Activated T-cell treated with anti-CD3 and anti-CD28 coated beads, Interleukin-2, amount 50 U/mL, for 72 hours (primary cell): ENCODE data around the gene LPO. TPM values are rescaled to one million over a fixed set of nuclear protein-coding genes. Genes with fewer than 3 reads are reported as not detected.

Experiments used
- ATAC-seq, 2 donors: fragments of 150-1000 bp; cut with Tn5 transposase; replicated peaks in 1 of 2; 2 replicates each; pipeline ENCODE4 v1.10.0; 2021; ENCODE audit warnings: moderate library complexity in 2 of 2, mild to moderate bottlenecking in 1 of 2
- DNase-seq, 2 donors: peaks; one replicate each; pipeline ENCODE4 v3.0.0; 2021 to 2022; ENCODE audit warnings: mixed read lengths in 1 of 2
- H3K27ac Mint-ChIP-seq: one replicate; pipeline ENCODE4 v1.8.0; 2022; ENCODE audit warnings: mild to moderate bottlenecking, moderate library complexity, mixed read lengths
- H3K27me3 Mint-ChIP-seq: one replicate; pipeline ENCODE4 v1.8.0; 2022; ENCODE audit warnings: low read depth, mixed read lengths
- H3K36me3 Mint-ChIP-seq, 2 donors: one replicate each; pipeline ENCODE4 v1.8.0; 2022; ENCODE audit warnings: mixed read lengths in 2 of 2, mild to moderate bottlenecking in 1 of 2; ENCODE audit not compliant: insufficient read depth in 2 of 2
- H3K4me1 Mint-ChIP-seq: one replicate; pipeline ENCODE4 v1.8.0; 2022; ENCODE audit warnings: low read depth, mixed read lengths
- H3K4me3 Mint-ChIP-seq, 2 donors: one replicate each; pipeline ENCODE4 v1.8.0; 2022; ENCODE audit warnings: mild to moderate bottlenecking in 2 of 2, mixed read lengths in 2 of 2, moderate library complexity in 2 of 2
- H3K9me3 Mint-ChIP-seq, 2 donors: one replicate each; pipeline ENCODE4 v1.8.0; 2022; ENCODE audit warnings: mixed read lengths in 2 of 2
- total RNA-seq, 2 donors: library from RNA; stranded (reverse); gene quantifications; one replicate each; pipeline ENCODE4 v1.2.3, GENCODE V29; 2022

The LPO gene
- total RNA-seq = under 1 TPM; 0.12 to 0.31 TPM

GRCh38 chr17:58238147-58238634 lies at the start of gene LPO:
LPO (plus strand) TSS chr17:58238584; CDS start chr17:58242980, 4,396 bp downstream.
- no peak within 1 kb of the TSS for H3K27ac Mint-ChIP-seq
- DNase-seq = no peak
- ATAC-seq = no peak
- H3K9me3 Mint-ChIP-seq = no peaks in the 10 kb centered on the region
- H3K27me3 Mint-ChIP-seq = peaks cover 76% of the 10 kb centered on the region
- no peak within 1 kb of the TSS for H3K4me3 Mint-ChIP-seq
- no peaks in the 10 kb centered on the region for H3K36me3 Mint-ChIP-seq
- H3K4me1 Mint-ChIP-seq = peaks cover 17% of the 10 kb centered on the region

DNA sequence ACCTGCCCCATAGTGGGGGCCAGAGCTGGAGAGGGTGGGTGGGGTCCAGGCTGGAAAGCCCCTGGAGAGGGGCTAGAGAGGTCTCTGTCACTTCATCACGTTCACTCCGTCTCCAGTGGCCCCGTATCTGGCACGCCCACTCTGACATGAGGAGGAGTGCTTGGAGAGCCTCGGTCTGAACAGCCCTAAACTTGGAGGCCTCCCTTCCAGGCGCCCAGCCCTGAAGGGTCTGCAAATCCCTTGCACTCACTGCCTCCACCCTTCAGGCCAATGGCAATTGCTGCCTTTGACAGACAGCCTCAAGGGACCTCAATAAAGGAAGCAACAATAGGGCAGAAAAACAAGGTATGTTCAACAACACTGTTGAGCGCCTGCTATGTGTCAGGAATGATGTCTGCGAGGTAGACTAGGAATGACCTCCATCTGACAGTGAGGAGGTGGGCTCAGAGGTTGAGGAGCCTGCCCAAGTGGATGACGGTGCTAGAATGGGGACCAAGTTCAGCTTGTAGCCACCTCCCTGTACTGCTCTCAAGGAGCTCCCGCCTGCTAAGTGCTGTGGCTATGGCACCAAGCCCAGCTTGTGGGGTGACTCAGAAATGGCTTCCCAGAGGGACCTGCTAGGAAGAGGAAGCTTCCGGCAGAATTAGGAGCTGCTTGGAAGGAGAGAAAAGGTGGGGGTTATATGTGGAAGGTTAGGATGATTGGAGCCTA lies 48.8 kb upstream of the LPO start:
- Mint-ChIP-seq H3K9me3 (no peaks in the 10 kb centered on the region), H3K36me3 (no peaks in the 10 kb centered on the region), H3K4me1 (no peaks in the 10 kb centered on the region), H3K4me3 (no peak overlapping the region), H3K27me3 (peaks cover 12% of the 10 kb centered on the region), H3K27ac (no peak overlapping the region)
- no peak for DNase-seq
- no peak for ATAC-seq

DNA sequence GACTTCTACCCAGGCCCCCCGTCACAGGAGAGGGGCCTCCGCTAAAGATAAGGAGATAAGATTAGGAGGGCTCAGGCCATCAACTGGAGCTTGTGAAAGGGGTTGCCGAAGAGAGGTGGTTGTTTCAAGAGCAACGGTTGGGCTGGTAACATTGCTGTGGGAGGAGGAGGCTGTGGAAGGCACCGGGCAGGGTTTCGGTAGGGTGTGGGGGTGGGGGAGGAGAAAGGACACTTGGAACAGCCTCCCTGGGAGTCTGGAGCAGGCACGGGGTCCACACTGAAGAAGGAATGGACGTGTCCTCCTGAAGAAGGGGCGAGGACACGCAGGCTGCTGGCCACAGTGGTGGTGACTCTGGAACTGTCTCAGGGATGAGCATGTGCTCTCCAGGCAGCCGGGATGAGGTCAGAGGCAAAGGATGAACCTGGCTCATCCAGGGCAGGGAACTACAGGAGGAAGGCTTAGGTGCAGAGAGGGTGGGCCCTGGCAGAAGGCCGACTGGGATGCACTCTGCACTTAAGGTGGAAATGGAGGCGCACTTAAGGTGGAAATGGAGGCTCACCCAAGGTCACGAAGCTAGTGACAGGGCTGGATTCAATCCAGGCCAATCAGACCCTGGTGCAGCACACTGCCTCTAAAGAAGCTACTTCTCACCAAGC lies 47.0 kb upstream of the LPO start:
- H3K4me3 Mint-ChIP-seq = no peak overlapping the region
- no peaks in the 10 kb centered on the region for H3K4me1 Mint-ChIP-seq
- no peak for ATAC-seq
- H3K36me3 Mint-ChIP-seq = no peaks in the 10 kb centered on the region
- peaks cover 12% of the 10 kb centered on the region for H3K27me3 Mint-ChIP-seq
- no peaks in the 10 kb centered on the region for H3K9me3 Mint-ChIP-seq
- no peak for DNase-seq
- no peak overlapping the region for H3K27ac Mint-ChIP-seq

DNA sequence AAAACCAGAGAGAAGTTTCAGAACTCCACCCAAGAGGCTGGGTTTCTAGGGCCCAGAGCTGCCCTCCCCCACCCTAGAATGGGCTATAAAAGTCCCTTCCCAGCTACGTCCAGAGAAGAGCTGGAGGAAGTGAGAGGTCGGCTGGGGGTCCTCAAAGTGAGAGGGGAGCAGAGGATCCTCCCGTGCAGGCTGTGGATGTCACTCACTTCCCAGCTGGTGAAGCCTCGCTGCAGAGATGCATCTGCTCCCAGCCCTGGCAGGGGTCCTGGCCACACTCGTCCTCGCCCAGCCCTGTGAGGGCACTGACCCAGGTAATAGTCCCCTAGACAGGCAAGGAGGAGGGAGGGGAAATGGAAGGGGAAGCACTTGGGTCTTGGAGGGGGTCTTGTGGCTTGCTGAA lies 45.8 kb upstream of the LPO start, which contains the start of gene EPX:
Gene EPX (plus strand): TSS at position 115 of the 400 bp plus-strand sequence. CDS start 121 bp downstream, at position 236.
- Mint-ChIP-seq H3K27ac (no peak within 1 kb of the TSS), H3K36me3 (no peaks in the 10 kb centered on the region), H3K9me3 (no peaks in the 10 kb centered on the region), H3K4me3 (no peak within 1 kb of the TSS), H3K27me3 (peaks cover 12% of the 10 kb centered on the region), H3K4me1 (no peaks in the 10 kb centered on the region)
- ATAC-seq (no peak), DNase-seq (no peak)

- DNase-seq = no peak
- Mint-ChIP-seq H3K4me1 (no peaks in the 10 kb centered on the region), H3K9me3 (no peaks in the 10 kb centered on the region), H3K27me3 (peaks cover 22% of the 10 kb centered on the region), H3K4me3 (no peak overlapping the region), H3K36me3 (no peaks in the 10 kb centered on the region), H3K27ac (no peak overlapping the region)
- no peak for ATAC-seq
Observed at GRCh38 chr17:58193641-58194255, 44.6 kb upstream of the LPO start.

- peak overlapping the region; percentile 38 for H3K27ac Mint-ChIP-seq
- no peaks in the 10 kb centered on the region for H3K36me3 Mint-ChIP-seq
- DNase-seq (no peak), ATAC-seq (no peak)
- peaks cover 18% of the 10 kb centered on the region for H3K27me3 Mint-ChIP-seq
- H3K4me1 Mint-ChIP-seq = no peaks in the 10 kb centered on the region
- H3K4me3 Mint-ChIP-seq = no peak overlapping the region
- no peaks in the 10 kb centered on the region for H3K9me3 Mint-ChIP-seq
Observed at GRCh38 chr17:58195518-58196123, 42.8 kb upstream of the LPO start.

- Mint-ChIP-seq H3K4me1 (no peaks in the 10 kb centered on the region), H3K27me3 (peaks cover 10% of the 10 kb centered on the region), H3K9me3 (no peaks in the 10 kb centered on the region), H3K36me3 (no peaks in the 10 kb centered on the region), H3K4me3 (no peak overlapping the region), H3K27ac (no peak overlapping the region)
- no peak for DNase-seq
- no peak for ATAC-seq
Observed at GRCh38 chr17:58196610-58197009, 41.8 kb upstream of the LPO start.

DNA sequence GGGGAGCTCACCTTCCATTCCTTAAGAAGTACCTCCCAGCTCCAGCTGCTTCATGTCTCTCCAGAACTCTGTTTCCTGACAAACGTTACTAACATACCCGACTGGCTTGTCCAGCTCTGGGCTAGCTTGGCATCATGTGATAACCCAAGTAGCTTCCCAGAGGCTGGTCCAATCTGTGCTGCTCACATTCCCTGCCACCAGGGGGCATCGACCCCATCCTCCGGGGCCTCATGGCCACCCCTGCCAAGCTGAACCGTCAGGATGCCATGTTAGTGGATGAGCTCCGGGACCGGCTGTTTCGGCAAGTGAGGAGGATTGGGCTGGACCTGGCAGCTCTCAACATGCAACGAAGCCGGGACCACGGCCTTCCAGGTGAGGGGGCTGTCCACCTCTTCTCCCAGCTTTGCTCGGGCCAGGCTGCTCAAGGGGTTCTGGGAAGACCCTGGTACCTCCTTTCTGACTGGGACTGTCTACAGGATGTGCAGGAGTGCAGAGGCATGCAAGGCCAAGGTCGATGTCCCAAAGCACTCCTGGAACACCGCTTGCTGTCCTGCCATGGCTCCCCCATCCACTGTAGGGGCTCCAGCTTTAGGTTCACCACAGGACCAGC lies 38.3 kb upstream of the LPO start:
- no peak overlapping the region for H3K27ac Mint-ChIP-seq
- ATAC-seq = peak; percentile 73 to 79
- no peaks in the 10 kb centered on the region for H3K36me3 Mint-ChIP-seq
- peaks cover 10% of the 10 kb centered on the region for H3K27me3 Mint-ChIP-seq
- H3K4me1 Mint-ChIP-seq = no peaks in the 10 kb centered on the region
- H3K9me3 Mint-ChIP-seq = no peaks in the 10 kb centered on the region
- peak; percentile 59 to 68 for DNase-seq
- no peak overlapping the region for H3K4me3 Mint-ChIP-seq

GRCh38 chr17:58202859-58203258 lies 35.5 kb upstream of the LPO start:
- Mint-ChIP-seq H3K27me3 (peaks cover 9% of the 10 kb centered on the region), H3K27ac (no peak overlapping the region), H3K9me3 (no peaks in the 10 kb centered on the region), H3K4me1 (no peaks in the 10 kb centered on the region), H3K36me3 (no peaks in the 10 kb centered on the region), H3K4me3 (no peak overlapping the region)
- ATAC-seq = no peak
- no peak for DNase-seq

DNA sequence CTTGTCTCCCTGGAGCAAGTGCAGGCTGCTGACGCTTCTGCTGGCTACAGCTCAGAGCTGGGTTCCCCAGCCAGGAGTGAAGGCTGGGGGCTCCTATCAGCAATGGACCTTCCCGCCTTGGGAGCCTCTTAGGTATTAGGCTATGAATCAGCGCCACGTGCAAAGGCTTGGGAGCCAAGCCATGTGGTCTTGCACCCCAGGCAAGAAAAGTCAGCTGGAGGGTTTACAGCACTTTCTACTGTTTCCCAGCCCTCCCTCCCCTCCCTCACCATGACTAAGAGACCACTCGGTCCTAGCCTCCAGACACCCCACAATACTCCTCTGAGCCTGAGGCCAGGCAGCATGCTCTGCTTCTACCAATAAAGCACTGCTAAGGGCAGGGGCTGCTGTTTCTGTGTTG lies 33.6 kb upstream of the LPO start:
- ATAC-seq (no peak), DNase-seq (no peak)
- Mint-ChIP-seq H3K4me1 (no peaks in the 10 kb centered on the region), H3K4me3 (no peak overlapping the region), H3K27me3 (no peaks in the 10 kb centered on the region), H3K36me3 (peaks cover 0 to 4% of the 10 kb centered on the region in 2 donors), H3K9me3 (no peaks in the 10 kb centered on the region), H3K27ac (no peak overlapping the region)

GRCh38 chr17:58205936-58206335 lies 32.4 kb upstream of the LPO start:
- H3K9me3 Mint-ChIP-seq = no peaks in the 10 kb centered on the region
- H3K4me1 Mint-ChIP-seq = no peaks in the 10 kb centered on the region
- no peaks in the 10 kb centered on the region for H3K27me3 Mint-ChIP-seq
- H3K27ac Mint-ChIP-seq = no peak overlapping the region
- H3K36me3 Mint-ChIP-seq = peaks cover 4% of the 10 kb centered on the region in 2 donors
- no peak overlapping the region for H3K4me3 Mint-ChIP-seq
- DNase-seq (no peak), ATAC-seq (no peak)

GRCh38 chr17:58207451-58207850 lies 30.9 kb upstream of the LPO start:
- Mint-ChIP-seq H3K27me3 (no peaks in the 10 kb centered on the region), H3K4me3 (no peak overlapping the region), H3K36me3 (peaks cover 4% of the 10 kb centered on the region in 2 donors), H3K27ac (no peak overlapping the region), H3K4me1 (no peaks in the 10 kb centered on the region), H3K9me3 (no peaks in the 10 kb centered on the region)
- DNase-seq (no peak), ATAC-seq (no peak)

DNA sequence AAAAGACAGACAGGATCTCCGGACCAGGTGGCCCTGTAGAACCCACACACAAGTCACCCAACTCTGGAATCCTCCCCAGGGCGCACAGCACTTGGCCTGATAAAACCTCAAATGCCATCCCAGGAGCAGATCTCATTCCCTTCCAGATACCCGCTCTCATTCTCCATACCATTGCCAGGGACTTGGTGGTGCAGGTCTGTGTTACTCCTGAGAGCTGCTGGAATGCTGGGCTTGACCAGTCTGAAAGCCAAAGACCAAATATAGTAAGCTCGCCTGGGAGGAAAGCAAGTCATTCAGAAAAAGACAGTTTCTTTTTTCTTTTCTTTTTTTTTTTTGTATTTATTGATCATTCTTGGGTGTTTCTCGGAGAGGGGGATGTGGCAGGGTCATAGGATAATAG lies 30.0 kb upstream of the LPO start:
- Mint-ChIP-seq H3K27me3 (no peaks in the 10 kb centered on the region), H3K36me3 (peaks cover 4% of the 10 kb centered on the region in 2 donors), H3K9me3 (no peaks in the 10 kb centered on the region), H3K4me3 (no peak overlapping the region), H3K27ac (no peak overlapping the region), H3K4me1 (no peaks in the 10 kb centered on the region)
- DNase-seq (no peak), ATAC-seq (no peak)
